Prostate gland (tissue), 2 donors: ENCODE data around the gene FKRP. TPM values are rescaled to one million over a fixed set of nuclear protein-coding genes. Genes with fewer than 3 reads are reported as not detected.
A peak's percentile ranks its signal among the peaks of the same experiment; 100 is the strongest.

Experiments
- DNase-seq: peaks from one replicate; pipeline ENCODE4 v3.0.0-alpha.2; 2019; ENCODE audit warnings: low spot score
- H3K27ac ChIP-seq, 2 donors: fragments of 200-600 bp; sonication (generic); 2 replicates each; pipeline ENCODE4 v1.5.1; 2017 to 2019
- H3K27me3 ChIP-seq: fragments of 200-600 bp; sonication (generic); replicated peaks from 2 replicates; pipeline ENCODE4 v1.5.1; 2019; ENCODE audit not compliant: insufficient read depth
- H3K36me3 ChIP-seq, 2 donors: fragments of 200-600 bp; sonication (generic); 1 replicate in 1 of 2; 2 replicates in 1 of 2; pipeline versions ENCODE4 v1.5.1 to v1.8.1; 2017 to 2019
- H3K4me1 ChIP-seq: fragments of 200-600 bp; sonication (generic); replicated peaks from 2 replicates; pipeline ENCODE4 v1.5.1; 2019
- H3K4me3 ChIP-seq, 2 donors: fragments of 200-600 bp; sonication (generic); 2 replicates each; pipeline ENCODE4 v1.5.1; 2017 to 2019
- H3K9me3 ChIP-seq: fragments of 200-600 bp; sonication (generic); 2 replicates; pipeline ENCODE4 v1.5.1; 2017
- POLR2A ChIP-seq: fragments of 450-650 bp; IDR thresholded peaks from one replicate; pipeline ENCODE4 v1.6.1; 2016; ENCODE audit warnings: antibody characterized with exemption, mild to moderate bottlenecking
- POLR2AphosphoS5 ChIP-seq: sonication (generic); formaldehyde crosslinking; IDR thresholded peaks from one replicate; pipeline ENCODE4 v1.6.1; 2017; ENCODE audit warnings: antibody characterized with exemption
- WGBS: methylation state at CpG from one replicate; pipeline ENCODE4 v1.1.5; 2018; 5-methylcytosine and 5-hydroxymethylcytosine counted together
- intact Hi-C: fragments of 100-400 bp; cut with DNase I; formaldehyde crosslinking; loops from one replicate; pipeline ENCODE4 v1.14.2; 2022
- total RNA-seq, 2 donors: library from RNA; depleted of rRNA; stranded (reverse); fragments of >200 nt; gene quantifications; one replicate each; pipeline ENCODE4 v1.1.0, GENCODE V29; 2016
- TF ChIP-seq, protein P1 (sequence below), 4 experiments: fragments of 200-600 bp in 2 of 4; fragments of 450-650 bp in 2 of 4; sonication (generic) in 2 of 4; IDR thresholded peaks; 1 replicate in 3 of 4; 2 replicates in 1 of 4; pipeline ENCODE4 v1.5.1; 2016 to 2019; ENCODE audit warnings: antibody characterized with exemption in 4 of 4, mild to moderate bottlenecking in 2 of 4, moderate library complexity in 2 of 4

Gene FKRP
- total RNA-seq, 2 donors from 2014 or later: 15.2 to 32.0 TPM

GRCh38 chr19:46720503-46721239 is 25.2 kb upstream of the FKRP start:
- intact Hi-C loops: no loop called here
- Histone ChIP-seq H3K36me3 (peaks cover 18 to 28% of the 10 kb centered on the region in 2 donors), H3K4me1 (no peaks in the 10 kb centered on the region), H3K4me3 (no peak overlapping the region), H3K27me3 (no peaks in the 10 kb centered on the region), H3K27ac (peak overlapping the region in 1 of 2 donors; percentile 9), H3K9me3 (no peaks in the 10 kb centered on the region)
- no peak for TF ChIP-seq POLR2A
- TF ChIP-seq POLR2AphosphoS5: no peak
- TF ChIP-seq, protein P1, sequence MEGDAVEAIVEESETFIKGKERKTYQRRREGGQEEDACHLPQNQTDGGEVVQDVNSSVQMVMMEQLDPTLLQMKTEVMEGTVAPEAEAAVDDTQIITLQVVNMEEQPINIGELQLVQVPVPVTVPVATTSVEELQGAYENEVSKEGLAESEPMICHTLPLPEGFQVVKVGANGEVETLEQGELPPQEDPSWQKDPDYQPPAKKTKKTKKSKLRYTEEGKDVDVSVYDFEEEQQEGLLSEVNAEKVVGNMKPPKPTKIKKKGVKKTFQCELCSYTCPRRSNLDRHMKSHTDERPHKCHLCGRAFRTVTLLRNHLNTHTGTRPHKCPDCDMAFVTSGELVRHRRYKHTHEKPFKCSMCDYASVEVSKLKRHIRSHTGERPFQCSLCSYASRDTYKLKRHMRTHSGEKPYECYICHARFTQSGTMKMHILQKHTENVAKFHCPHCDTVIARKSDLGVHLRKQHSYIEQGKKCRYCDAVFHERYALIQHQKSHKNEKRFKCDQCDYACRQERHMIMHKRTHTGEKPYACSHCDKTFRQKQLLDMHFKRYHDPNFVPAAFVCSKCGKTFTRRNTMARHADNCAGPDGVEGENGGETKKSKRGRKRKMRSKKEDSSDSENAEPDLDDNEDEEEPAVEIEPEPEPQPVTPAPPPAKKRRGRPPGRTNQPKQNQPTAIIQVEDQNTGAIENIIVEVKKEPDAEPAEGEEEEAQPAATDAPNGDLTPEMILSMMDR (IDR thresholded peaks at IDR 0.05): no peak
- no peak for DNase-seq
- 87% methylated on average over 22 of the region's 22 CpGs for WGBS

DNA sequence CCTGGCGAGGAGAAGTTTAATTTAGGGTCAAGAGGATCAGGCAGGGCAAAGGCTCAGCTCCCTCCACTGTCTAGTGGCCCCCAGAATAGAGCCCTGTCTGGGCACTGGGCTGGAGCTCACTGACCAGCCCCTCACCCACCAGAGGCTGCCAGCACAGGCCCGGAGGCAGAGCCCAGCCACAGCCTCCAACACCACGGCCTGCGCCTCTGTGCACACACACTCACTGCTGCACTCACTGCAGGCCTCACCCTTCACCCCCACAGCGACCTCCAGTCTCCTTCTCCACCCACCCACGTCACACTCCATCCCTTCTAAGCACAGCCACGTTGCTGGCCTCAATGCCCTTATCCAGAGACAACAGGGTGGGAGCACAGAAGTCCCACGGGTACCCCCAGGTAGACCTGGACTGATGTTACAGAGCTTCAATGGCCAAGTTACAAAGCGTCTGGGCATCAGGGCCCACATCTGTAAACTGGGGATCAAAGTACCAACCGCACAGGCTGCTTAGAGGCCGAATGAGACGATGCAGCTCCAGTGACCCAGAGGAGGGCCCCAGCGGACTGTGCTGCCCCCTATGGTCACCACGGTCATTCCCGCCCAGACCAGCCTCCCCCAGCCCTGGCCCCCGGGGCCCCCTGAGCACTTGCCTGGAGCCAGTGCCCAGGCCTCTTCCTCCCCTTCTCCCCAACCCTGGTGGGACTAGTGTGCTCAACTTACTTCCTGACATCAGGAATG is 24.4 kb upstream of the FKRP start:
- Histone ChIP-seq H3K27ac (peak overlapping the region in 1 of 2 donors; percentile 9), H3K4me1 (no peaks in the 10 kb centered on the region), H3K9me3 (no peaks in the 10 kb centered on the region), H3K36me3 (peaks cover 18 to 35% of the 10 kb centered on the region in 2 donors), H3K4me3 (no peak overlapping the region), H3K27me3 (no peaks in the 10 kb centered on the region)
- intact Hi-C loops: no loop called here
- TF ChIP-seq, protein P1 (IDR thresholded peaks at IDR 0.05): no peak
- no peak for TF ChIP-seq POLR2A
- no peak for TF ChIP-seq POLR2AphosphoS5
- 80% methylated on average over 12 of the region's 16 CpGs for WGBS
- DNase-seq: no peak

DNA sequence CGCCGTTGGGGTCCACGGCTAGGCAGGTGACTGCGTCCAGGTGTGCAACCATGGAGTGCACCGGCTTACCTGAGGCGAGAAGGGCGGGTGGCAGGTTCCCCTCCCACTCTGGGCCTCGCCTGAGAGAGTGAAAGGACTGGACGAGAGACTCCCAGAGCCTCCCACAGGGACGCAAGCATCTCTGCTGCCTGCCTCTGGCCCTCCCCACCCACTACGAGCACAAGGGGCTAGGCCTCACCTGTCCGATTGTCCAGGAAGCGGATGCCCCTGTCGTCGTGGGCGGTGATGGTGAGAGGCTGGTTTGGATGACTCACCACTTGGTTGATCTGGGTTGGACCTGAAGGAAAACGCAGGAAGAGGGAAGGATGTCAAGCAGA is 23.9 kb upstream of the FKRP start:
- Histone ChIP-seq H3K9me3 (no peaks in the 10 kb centered on the region), H3K4me1 (no peaks in the 10 kb centered on the region), H3K27ac (no peak overlapping the region), H3K27me3 (no peaks in the 10 kb centered on the region), H3K36me3 (peaks cover 18 to 41% of the 10 kb centered on the region in 2 donors), H3K4me3 (no peak overlapping the region)
- no peak for DNase-seq
- TF ChIP-seq, protein P1 (IDR thresholded peaks at IDR 0.05): no peak
- TF ChIP-seq POLR2A: no peak
- no peak for TF ChIP-seq POLR2AphosphoS5
- intact Hi-C loops: no loop called here
- WGBS: 84% methylated on average over 14 of the region's 17 CpGs

- WGBS: 83% methylated on average over 25 of the region's 25 CpGs
- peaks cover 18 to 46% of the 10 kb centered on the region in 2 donors for H3K36me3 ChIP-seq
- TF ChIP-seq POLR2AphosphoS5: no peak
- TF ChIP-seq POLR2A: no peak
- TF ChIP-seq, protein P1 (IDR thresholded peaks at IDR 0.05): no peak
- H3K9me3 ChIP-seq: no peaks in the 10 kb centered on the region
- DNase-seq: no peak
- no peaks in the 10 kb centered on the region for H3K4me1 ChIP-seq
- H3K27ac ChIP-seq: no peak overlapping the region
- H3K4me3 ChIP-seq: no peak overlapping the region
- intact Hi-C loops: no loop called here
- H3K27me3 ChIP-seq: no peaks in the 10 kb centered on the region
Observed at GRCh38 chr19:46722421-46723022, 23.3 kb upstream of the FKRP start.
